Fibroblast of skin of abdomen (primary cell): Measurements from ENCODE around the gene TSPO.
"Not testable (repeated sequence)": the region's sequence is repeated elsewhere in the genome, so short reads cannot be mapped to it uniquely, and the experiment has no call there.

Experiments used
- DNase-seq: peaks from one replicate; pipeline ENCODE4 v3.0.0-alpha.2; 2013

TSPO gene

GRCh38 chr22:43131773-43132501, 19.4 kb upstream of the TSPO start:
- DNase-seq, result no peak

GRCh38 chr22:43133401-43133800, 18.0 kb upstream of the TSPO start:
- DNase-seq, result no peak

- DNase-seq, result no peak
Measured at GRCh38 chr22:43134553-43134952, 16.8 kb upstream of the TSPO start.

GRCh38 chr22:43135565-43135964, 15.8 kb upstream of the TSPO start:
- no peak for DNase-seq

GRCh38 chr22:43136255-43136654, 15.1 kb upstream of the TSPO start:
- peak; percentile 17 for DNase-seq

- DNase-seq, result no peak
Measured at GRCh38 chr22:43136801-43137200, 14.6 kb upstream of the TSPO start.

- peak; percentile 72 for DNase-seq
Measured at GRCh38 chr22:43142880-43143562, 8.3 kb upstream of the TSPO start, which contains the start of gene MCAT. MCAT (minus strand) TSS chr22:43143398; CDS start chr22:43143348, 50 bp downstream.

- no peak for DNase-seq
Measured at GRCh38 chr22:43144949-43145348, 6.4 kb upstream of the TSPO start.

- not testable (repeated sequence) for DNase-seq
Measured at GRCh38 chr22:43145371-43145770, 6.0 kb upstream of the TSPO start.

GRCh38 chr22:43146332-43146731, 5.0 kb upstream of the TSPO start:
- DNase-seq, result not testable (repeated sequence)

- no peak for DNase-seq
Measured at GRCh38 chr22:43147821-43148220, 3.5 kb upstream of the TSPO start.

GRCh38 chr22:43148581-43148980, 2.8 kb upstream of the TSPO start:
- no peak for DNase-seq

- DNase-seq, result no peak
Measured at GRCh38 chr22:43150731-43151206, 590 bp upstream of the TSPO start.

- DNase-seq, result no peak
Measured at GRCh38 chr22:43152003-43152356, 621 bp downstream of the TSPO start.

GRCh38 chr22:43152357-43153071, 1.2 kb downstream of the TSPO start:
- DNase-seq, result peak; percentile 30

GRCh38 chr22:43153899-43154298, 2.5 kb downstream of the TSPO start:
- DNase-seq, result no peak

GRCh38 chr22:43154887-43155536, 3.7 kb downstream of the TSPO start:
- DNase-seq, result no peak

GRCh38 chr22:43155789-43156188, 4.4 kb downstream of the TSPO start:
- no peak for DNase-seq

GRCh38 chr22:43156413-43156812, 5.1 kb downstream of the TSPO start:
- DNase-seq, result no peak

- DNase-seq, result no peak
Measured at GRCh38 chr22:43157874-43158546, 6.7 kb downstream of the TSPO start.

GRCh38 chr22:43158778-43159483, 7.6 kb downstream of the TSPO start:
- DNase-seq, result no peak
